C4-2B (cell line): ENCODE results near the gene WNT9B.

Experiments used
- ZFX ChIP-seq: fragments of 450-650 bp; IDR thresholded peaks from 2 replicates; pipeline ENCODE4 v1.6.1; 2017
- TF ChIP-seq, protein P1 (sequence below): fragments of 450-650 bp; conservative IDR thresholded peaks from 2 replicates; pipeline ENCODE4 v1.5.1; 2017; ENCODE audit warnings: mild to moderate bottlenecking

DNA sequence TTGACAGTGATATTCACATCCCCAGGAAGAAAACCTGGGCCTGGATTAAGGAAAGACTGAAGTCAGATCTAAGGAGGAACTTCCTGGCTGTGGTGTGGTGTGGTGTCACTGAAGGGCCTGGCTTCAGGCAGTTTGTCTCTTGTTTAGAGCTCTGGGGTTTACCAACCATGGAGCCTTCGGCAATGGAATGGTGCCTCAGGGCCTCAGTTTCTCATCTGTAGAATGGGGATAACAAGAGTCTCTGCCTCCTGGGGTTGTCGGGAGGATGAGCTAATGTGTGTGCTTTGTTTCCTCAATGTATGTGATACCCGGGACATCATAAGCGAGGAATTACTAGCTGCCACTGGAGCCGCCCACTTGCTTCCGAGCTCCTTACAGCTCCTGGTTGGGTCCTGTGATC lies 45.6 kb upstream of the WNT9B start:
- TF ChIP-seq, protein P1, sequence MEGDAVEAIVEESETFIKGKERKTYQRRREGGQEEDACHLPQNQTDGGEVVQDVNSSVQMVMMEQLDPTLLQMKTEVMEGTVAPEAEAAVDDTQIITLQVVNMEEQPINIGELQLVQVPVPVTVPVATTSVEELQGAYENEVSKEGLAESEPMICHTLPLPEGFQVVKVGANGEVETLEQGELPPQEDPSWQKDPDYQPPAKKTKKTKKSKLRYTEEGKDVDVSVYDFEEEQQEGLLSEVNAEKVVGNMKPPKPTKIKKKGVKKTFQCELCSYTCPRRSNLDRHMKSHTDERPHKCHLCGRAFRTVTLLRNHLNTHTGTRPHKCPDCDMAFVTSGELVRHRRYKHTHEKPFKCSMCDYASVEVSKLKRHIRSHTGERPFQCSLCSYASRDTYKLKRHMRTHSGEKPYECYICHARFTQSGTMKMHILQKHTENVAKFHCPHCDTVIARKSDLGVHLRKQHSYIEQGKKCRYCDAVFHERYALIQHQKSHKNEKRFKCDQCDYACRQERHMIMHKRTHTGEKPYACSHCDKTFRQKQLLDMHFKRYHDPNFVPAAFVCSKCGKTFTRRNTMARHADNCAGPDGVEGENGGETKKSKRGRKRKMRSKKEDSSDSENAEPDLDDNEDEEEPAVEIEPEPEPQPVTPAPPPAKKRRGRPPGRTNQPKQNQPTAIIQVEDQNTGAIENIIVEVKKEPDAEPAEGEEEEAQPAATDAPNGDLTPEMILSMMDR: no peak
- TF ChIP-seq ZFX: no peak
